Measurements from ENCODE around the gene WIPF3.
A peak's percentile ranks its signal among the peaks of the same experiment; 100 is the strongest.

WIPF3 gene

DNA sequence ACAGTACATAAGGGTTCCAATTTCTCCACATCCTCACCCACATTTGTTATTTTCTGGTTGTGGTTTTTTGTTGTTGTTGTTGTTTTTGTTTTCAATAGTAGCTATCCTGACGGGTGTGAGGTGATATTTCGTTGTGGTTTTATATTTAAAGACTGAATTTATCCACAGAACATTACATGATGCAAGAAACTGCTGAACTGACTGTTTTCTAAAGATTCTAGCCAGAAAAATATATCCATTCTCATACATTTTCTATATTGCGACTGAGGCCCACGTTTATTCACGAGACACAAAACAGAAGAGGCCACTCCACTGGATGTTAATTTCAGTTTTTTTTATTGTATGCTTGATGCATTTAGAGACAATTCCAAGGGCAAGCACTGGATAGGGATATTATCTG is 113.5 kb downstream of the WIPF3 start:
- DNase-seq, result no peak

GRCh38 chr7:29920491-29920890 is 114.2 kb downstream of the WIPF3 start:
- no peak for DNase-seq

DNA sequence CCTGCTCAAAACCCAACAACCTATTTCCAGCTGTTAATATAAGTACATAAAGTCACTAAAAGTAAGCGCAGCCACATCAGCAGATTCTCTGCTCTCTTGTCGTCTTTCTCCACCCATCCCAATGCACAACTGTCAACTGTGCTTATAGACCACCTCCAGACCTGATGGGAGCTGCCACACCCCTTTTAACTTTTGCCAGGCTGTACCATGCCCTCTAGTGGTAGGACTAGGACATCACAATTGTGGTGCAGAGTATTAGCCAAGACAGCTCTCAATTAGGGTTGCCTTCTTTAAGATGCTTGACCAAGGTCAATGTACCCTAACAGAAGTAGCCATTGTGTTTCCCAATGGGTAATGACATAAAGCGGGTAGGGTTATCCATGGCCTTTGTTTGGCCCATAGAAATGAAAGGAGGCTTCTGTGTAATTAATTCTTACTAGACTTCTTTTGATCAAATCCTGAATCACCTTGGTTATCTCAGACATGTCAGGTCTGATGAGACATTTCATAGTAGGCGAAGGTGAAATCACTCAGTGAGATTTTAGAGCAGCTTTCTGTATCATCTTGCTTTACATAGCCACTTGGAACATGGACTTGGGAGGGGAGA is 115.2 kb downstream of the WIPF3 start:
- peak; percentile 21 for DNase-seq

GRCh38 chr7:29922921-29923700 is 116.8 kb downstream of the WIPF3 start:
- no peak for DNase-seq

DNA sequence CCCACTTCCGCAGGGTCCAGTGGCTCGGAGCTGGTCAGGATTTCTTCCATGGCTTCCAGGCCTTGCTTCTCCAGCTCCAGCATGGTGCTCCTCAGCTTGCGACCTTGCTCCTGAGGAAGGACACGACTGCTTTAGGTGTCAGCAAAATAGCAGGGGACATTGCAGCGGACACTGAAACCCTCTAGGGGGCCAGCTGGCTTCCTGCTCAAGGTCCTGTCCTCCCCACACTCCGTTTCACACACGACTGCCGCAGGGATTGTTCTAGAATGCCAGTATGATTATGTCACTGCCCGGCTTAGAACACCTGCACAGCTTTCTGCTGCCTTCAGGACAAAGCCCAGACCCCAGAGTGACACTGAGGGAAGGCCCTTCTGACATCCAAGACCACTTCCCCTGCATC is 117.7 kb downstream of the WIPF3 start:
- no peak for DNase-seq

DNA sequence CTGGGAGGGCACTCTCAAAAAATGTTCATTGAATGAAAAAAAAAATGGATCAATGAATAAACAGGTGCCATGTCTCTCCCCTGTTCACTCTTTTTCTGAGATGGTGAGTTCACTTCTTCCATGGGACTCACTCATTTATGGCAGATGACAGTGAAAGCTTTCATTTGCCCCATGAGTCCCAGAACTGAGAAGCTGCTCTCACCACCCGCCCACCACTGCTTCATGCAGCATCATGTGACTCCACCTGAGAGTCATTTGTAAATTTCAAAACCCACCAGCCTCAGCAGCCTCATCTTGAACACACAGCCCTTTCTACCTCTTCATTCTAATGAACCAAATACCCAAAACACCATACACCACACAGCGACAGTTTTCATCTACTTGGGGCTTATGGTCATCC is 118.4 kb downstream of the WIPF3 start:
- no peak for DNase-seq

- DNase-seq, result no peak
These were observed 119.9 kb downstream of the WIPF3 start for GRCh38 chr7:29926216-29926615.

DNA sequence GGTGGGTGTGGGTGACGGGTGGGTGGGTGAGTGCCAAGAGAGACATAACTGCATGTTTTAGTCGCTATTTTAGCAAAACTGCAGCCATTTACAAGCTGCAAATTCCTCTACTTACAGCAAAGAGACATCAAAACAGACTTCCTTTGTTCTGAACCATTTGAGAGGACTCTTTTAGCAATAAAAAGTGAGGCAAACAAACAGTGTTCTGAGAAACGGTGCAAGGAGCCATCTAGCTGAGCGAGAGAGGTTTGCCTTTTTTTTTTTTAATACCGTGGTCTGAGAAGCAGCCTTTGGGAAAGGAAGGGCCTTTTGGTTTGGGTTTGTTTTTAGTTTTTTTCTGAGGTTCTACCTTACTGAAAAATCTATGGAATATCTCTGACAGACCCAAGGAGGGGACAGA is 120.4 kb downstream of the WIPF3 start:
- DNase-seq, result no peak

- no peak for DNase-seq
These were observed 122.9 kb downstream of the WIPF3 start for GRCh38 chr7:29929018-29929807.

DNA sequence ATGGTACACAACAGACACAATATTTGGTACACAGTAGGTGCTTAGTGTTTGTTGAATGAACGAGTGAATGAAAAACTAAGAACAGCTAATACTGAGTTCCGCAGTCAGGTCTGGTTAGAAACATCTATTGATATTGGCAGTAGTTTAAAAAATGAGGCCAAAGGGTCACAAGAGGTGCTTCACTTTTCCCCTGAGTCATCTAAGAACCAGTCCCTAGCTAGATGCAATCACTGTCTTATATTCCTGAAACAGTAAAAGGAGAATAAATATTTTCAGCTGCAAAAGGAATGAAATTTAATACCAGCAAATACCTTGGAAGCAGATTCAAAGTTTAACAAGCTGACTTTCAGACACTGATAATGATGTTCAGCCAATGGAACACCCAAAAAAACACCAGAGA is 128.8 kb downstream of the WIPF3 start:
- no peak for DNase-seq

DNA sequence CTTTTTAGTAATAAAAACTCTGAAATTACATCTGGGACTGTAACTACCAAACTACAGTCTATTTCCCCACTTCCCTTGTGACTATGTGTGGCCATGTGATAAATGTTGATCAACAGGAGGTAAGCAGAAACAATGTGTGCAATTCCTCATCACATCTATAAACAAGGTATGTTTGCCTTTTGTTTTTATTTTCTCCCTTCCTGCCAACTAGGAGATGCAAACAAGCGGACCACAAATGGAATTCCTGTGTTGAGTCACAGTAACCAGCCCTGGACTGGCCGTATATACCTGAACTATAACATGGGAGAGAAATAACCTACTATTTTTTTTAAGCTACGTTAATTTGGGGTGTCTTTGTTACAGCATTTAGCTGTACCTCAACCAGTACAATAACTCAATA is 130.8 kb downstream of the WIPF3 start:
- DNase-seq, result no peak

GRCh38 chr7:29940199-29940598 is 133.9 kb downstream of the WIPF3 start:
- DNase-seq, result no peak

DNA sequence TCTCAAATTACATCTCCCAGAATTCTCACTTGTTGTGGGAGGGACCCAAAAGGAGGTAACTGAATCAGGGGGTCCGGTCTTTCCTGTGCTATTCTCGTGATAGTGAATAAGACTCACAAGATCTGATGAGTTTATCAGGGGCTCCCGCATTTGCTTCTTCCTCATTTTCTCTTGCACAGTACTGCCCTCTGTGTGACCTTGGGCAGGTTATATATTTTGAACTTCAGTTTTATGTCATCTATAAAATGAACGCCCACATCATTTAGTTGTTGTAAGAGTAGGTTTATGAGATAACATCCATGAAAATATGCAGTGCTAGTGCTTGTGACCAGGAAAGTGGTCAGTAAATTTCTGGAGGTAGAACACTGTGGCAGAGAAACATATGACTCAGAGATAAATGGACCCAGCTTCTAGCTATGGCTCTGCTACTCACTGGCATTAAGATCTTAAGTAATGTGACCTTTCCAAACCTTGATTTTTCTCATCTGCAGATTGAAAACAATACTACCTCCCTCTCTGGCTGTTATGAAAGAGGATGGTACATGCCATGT is 139.0 kb downstream of the WIPF3 start:
- no peak for DNase-seq

DNA sequence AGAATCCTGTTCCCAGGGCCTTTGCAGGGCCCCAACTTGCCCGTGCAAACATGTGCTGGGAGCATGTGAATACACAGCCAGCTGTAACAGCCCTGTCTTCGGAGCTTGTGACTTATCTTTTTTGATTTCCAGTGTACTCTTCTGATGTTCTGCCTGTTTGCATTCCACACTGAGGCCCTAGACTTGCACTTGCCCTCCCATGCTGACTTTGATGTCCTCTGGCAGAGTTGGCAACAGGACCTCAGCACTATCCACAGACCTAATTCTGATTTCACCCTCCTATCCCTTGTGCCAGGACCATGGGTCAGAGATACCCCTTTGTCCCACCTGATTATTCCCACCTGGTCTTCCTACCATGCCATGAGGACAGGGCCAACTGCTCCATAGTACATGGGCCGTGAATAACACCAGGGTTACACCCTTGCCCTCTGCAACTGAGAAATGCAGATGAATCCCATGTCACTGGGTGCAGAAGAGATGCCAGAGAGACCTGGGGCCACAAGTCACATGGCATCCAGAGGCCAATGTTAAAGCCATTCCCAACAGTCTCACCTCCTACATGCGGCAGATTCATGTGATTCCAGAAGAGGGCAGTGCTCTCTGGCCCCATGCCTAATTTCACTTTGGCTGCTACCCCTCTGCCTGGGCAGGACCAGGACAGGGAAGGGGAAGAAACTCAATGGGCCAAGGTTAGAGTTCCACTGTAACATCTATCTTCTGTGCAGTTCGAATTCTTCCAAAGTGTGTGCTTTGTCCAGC is 140.3 kb downstream of the WIPF3 start:
- no peak for DNase-seq

GRCh38 chr7:29948587-29948986 is 142.3 kb downstream of the WIPF3 start:
- DNase-seq, result no peak

- no peak for DNase-seq
These were observed 144.2 kb downstream of the WIPF3 start for GRCh38 chr7:29950480-29950879.

DNA sequence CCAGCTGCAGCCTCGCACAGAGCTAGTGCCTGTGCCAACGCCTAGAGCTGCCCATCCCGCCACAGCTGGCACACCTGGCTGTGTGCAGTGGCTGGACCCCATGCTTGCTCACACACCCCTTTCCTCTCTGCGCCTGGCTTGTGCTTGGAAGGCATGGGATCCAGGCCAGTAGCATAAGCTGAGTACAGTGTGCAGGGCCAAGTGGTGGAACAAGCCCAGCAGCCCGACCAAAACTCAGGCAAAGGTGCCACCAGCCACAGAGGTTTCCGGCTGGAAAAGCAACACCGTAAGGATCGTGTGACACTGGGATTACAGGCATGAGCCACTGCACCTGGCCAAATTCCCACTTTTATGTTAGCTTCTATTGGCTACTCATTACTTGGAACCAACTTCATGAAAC is 144.9 kb downstream of the WIPF3 start:
- no peak for DNase-seq

DNA sequence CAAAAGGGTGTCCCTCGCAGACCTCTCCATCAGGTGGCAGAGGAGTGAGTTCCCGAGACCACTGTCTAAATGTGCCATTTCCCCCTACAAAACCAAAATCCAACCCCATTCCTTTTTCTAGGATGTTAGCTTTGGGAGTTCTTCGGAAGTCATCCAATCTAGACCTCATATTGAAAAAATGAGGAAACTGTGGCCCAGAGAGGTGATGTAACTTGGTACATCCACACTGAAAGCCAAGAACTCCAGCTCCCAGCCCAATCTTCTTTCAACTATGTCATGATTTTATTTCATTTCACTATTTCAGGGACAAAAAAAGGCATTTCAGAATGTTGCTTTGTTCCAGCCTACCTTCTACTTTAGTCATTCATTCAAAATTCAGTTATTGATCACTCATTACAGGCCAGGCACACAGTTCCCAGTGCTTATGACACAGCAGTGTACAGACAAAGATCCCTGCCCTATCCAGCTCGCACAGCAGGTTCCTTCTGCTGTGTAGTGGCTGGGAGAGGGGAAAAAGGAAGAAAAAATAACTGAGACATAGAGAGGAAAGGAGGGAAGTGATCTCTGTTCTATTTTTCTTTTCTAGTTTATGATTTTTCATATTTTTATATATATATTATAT is 147.5 kb downstream of the WIPF3 start:
- no peak for DNase-seq

GRCh38 chr7:29955075-29955792 is 148.9 kb downstream of the WIPF3 start:
- DNase-seq, result no peak

- DNase-seq, result no peak
These were observed 149.6 kb downstream of the WIPF3 start for GRCh38 chr7:29955799-29956486.

GRCh38 chr7:29956487-29956836 is 150.2 kb downstream of the WIPF3 start:
- DNase-seq, result no peak

Data from NCI-H446 treated with DMSO at 0.1 percent for 48 hours (cell line).